GM23338 (cell line): Measurements from ENCODE around the gene N4BP2. TPM values are rescaled to one million over a fixed set of nuclear protein-coding genes. Genes with fewer than 3 reads are reported as not detected.

ENCODE experiments used
- ATAC-seq: fragments of 200-7000 bp; cut with Tn5 transposase; 3 replicates; pipeline ENCODE4 v1.9.1; 2020
- DNase-seq: peaks from one replicate; pipeline ENCODE4 v3.0.0-alpha.2; 2015; ENCODE audit warnings: low spot score
- H2AFZ ChIP-seq: fragments of 200-600 bp; sonication (generic); 2 replicates; pipeline ENCODE4 v1.8.0; 2016; ENCODE audit warnings: antibody characterized with exemption, mild to moderate bottlenecking, moderate library complexity
- H3F3A ChIP-seq: fragments of 200-600 bp; sonication (generic); replicated peaks from 2 replicates; pipeline ENCODE4 v1.8.0; 2017; ENCODE audit warnings: antibody characterized with exemption, mixed run types, low read depth
- H3K27ac ChIP-seq: fragments of 200-600 bp; sonication (generic); 2 replicates; pipeline ENCODE4 v1.6.1; 2016; ENCODE audit warnings: low read depth
- H3K27me3 ChIP-seq: fragments of 200-600 bp; sonication (generic); 2 replicates; pipeline ENCODE4 v1.8.0; 2016; ENCODE audit warnings: mild to moderate bottlenecking, mixed run types, moderate library complexity; ENCODE audit not compliant: insufficient read depth
- H3K36me3 ChIP-seq: fragments of 200-600 bp; sonication (generic); 2 replicates; pipeline ENCODE4 v1.8.0; 2016; ENCODE audit warnings: mild to moderate bottlenecking; ENCODE audit not compliant: insufficient read depth
- H3K4me1 ChIP-seq: fragments of 200-600 bp; sonication (generic); 2 replicates; pipeline ENCODE4 v1.8.0; 2016; ENCODE audit warnings: mild to moderate bottlenecking, moderate library complexity; ENCODE audit not compliant: insufficient read depth
- H3K4me2 ChIP-seq: fragments of 200-600 bp; sonication (generic); 2 replicates; pipeline ENCODE4 v1.7.1; 2017; ENCODE audit warnings: mixed run types
- H3K4me3 ChIP-seq: fragments of 200-600 bp; sonication (generic); 2 replicates; pipeline ENCODE4 v1.6.1; 2016; ENCODE audit warnings: mixed run types
- H3K79me2 ChIP-seq: fragments of 200-600 bp; sonication (generic); replicated peaks from 2 replicates; pipeline ENCODE4 v1.8.0; 2017; ENCODE audit warnings: mild to moderate bottlenecking; ENCODE audit not compliant: insufficient read depth
- H3K9me2 ChIP-seq: fragments of 200-600 bp; sonication (generic); 2 replicates; pipeline ENCODE4 v1.8.0; 2017; ENCODE audit not compliant: insufficient read depth
- H4K20me1 ChIP-seq: fragments of 200-600 bp; sonication (generic); replicated peaks from 2 replicates; pipeline ENCODE4 v1.8.0; 2017; ENCODE audit warnings: mild to moderate bottlenecking; ENCODE audit not compliant: insufficient read depth
- H3K27ac Mint-ChIP-seq: 2 replicates; pipeline ENCODE4 v1.8.0; 2020; ENCODE audit warnings: inconsistent platforms, mild to moderate bottlenecking, moderate library complexity, mixed read lengths
- H3K27me3 Mint-ChIP-seq: 3 replicates; pipeline ENCODE4 v1.8.0; 2022; ENCODE audit warnings: low read depth, mild to moderate bottlenecking, moderate library complexity, mixed read lengths, inconsistent platforms; ENCODE audit not compliant: insufficient read depth, poor library complexity
- H3K36me3 Mint-ChIP-seq: 3 replicates; pipeline ENCODE4 v1.8.0; 2021; ENCODE audit warnings: low read depth, mild to moderate bottlenecking, inconsistent platforms, moderate library complexity, mixed read lengths
- H3K4me1 Mint-ChIP-seq: 3 replicates; pipeline ENCODE4 v1.8.0; 2020; ENCODE audit warnings: mild to moderate bottlenecking, inconsistent platforms, mixed read lengths
- H3K4me3 Mint-ChIP-seq: 3 replicates; pipeline ENCODE4 v1.8.0; 2021; ENCODE audit warnings: moderate library complexity, mild to moderate bottlenecking, inconsistent platforms, mixed read lengths
- H3K9me3 Mint-ChIP-seq: 3 replicates; pipeline ENCODE4 v1.8.0; 2020; ENCODE audit warnings: moderate library complexity, mild to moderate bottlenecking, inconsistent platforms, mixed read lengths
- CTCF ChIP-seq, 2 experiments: fragments of 200-600 bp in 1 of 2; sonication (generic) in 1 of 2; conservative IDR thresholded peaks; 2 replicates each; pipeline versions ENCODE4 v1.5.1 to v1.6.1; 2016 to 2017; ENCODE audit warnings: antibody characterized with exemption in 2 of 2, low read depth in 2 of 2, mild to moderate bottlenecking in 2 of 2, moderate library complexity in 1 of 2
- EZH2 ChIP-seq: fragments of 200-600 bp; sonication (generic); IDR thresholded peaks from one replicate; pipeline ENCODE4 v1.8.0; 2017; ENCODE audit warnings: antibody characterized with exemption, mild to moderate bottlenecking, low read depth; ENCODE audit not compliant: unreplicated experiment
- JUNB ChIP-seq: IDR thresholded peaks from one replicate; pipeline ENCODE4 v1.6.1; 2016; ENCODE audit warnings: antibody characterized with exemption; ENCODE audit not compliant: unreplicated experiment
- NANOG ChIP-seq: IDR thresholded peaks from 2 replicates; pipeline ENCODE4 v1.6.1; 2016; ENCODE audit warnings: antibody characterized with exemption, borderline replicate concordance
- POLR2AphosphoS5 ChIP-seq: IDR thresholded peaks from 2 replicates; pipeline ENCODE4 v1.6.1; 2016; ENCODE audit warnings: antibody characterized with exemption, low read depth
- REST ChIP-seq: IDR thresholded peaks from one replicate; pipeline ENCODE4 v1.6.1; 2018; ENCODE audit warnings: antibody characterized with exemption; ENCODE audit not compliant: unreplicated experiment
- ZNF114 ChIP-seq: fragments of 250-450 bp; sonication (Bioruptor Pico); IDR thresholded peaks from 2 replicates; pipeline ENCODE4 v1.5.0; 2020; ENCODE audit warnings: mild to moderate bottlenecking, moderate library complexity
- ZNF462 ChIP-seq: fragments of 250-450 bp; sonication (Bioruptor Pico); IDR thresholded peaks from 2 replicates; pipeline ENCODE4 v1.5.0; 2020; ENCODE audit warnings: mild to moderate bottlenecking, moderate library complexity
- polyA plus RNA-seq: library from polyadenylated mRNA; unstranded; fragments of >200 nt; fragmentation: Nextera tagmentation; extraction: Ambion mirVana; gene quantifications from 2 replicates; pipeline ENCODE4 v1.2.1, GENCODE V29; 2016
- total RNA-seq: library from RNA; depleted of rRNA; stranded (reverse); fragments of >200 nt; shearing (Covaris generic); gene quantifications from 2 replicates; pipeline ENCODE4 v1.2.3, GENCODE V29; 2014

Gene N4BP2
- total and polyA plus RNA-seq, 2 experiments from 2014 or later: 25.6 to 46.3 TPM

GRCh38 chr4:40165916-40166315 lies 109.3 kb downstream of the N4BP2 start:
- Histone ChIP-seq H3K79me2 (no peaks in the 10 kb centered on the region), H3F3A (no peaks in the 10 kb centered on the region), H3K36me3 (no peaks in the 10 kb centered on the region), H3K4me3 (no peak overlapping the region), H3K9me2 (peaks cover 6% of the 10 kb centered on the region), H4K20me1 (no peaks in the 10 kb centered on the region), H2AFZ (no peak overlapping the region), H3K27me3 (no peaks in the 10 kb centered on the region), H3K4me2 (peak overlapping the region; percentile 47; the same call in 1 of the 2 replicates), H3K27ac (no peak overlapping the region), H3K4me1 (peaks cover 7% of the 10 kb centered on the region; the same call in 1 of the 2 replicates)
- peaks cover 8% of the 10 kb centered on the region; the same call in 2 of the 3 replicates for H3K4me1 Mint-ChIP-seq
- no peak overlapping the region for H3K4me3 Mint-ChIP-seq
- TF ChIP-seq JUNB (no peak), NANOG (no peak), REST (no peak), ZNF114 (CRISPR knock-in tag) (no peak)
- ATAC-seq (no peak; the same call in 2 of the 3 replicates), DNase-seq (no peak)
- peaks cover 4% of the 10 kb centered on the region; the same call in 2 of the 3 replicates for H3K36me3 Mint-ChIP-seq
- H3K9me3 Mint-ChIP-seq: peaks cover 7% of the 10 kb centered on the region; the same call in 2 of the 3 replicates
- H3K27ac Mint-ChIP-seq: no peak overlapping the region
- peaks cover 2% of the 10 kb centered on the region for H3K27me3 Mint-ChIP-seq

- H3K36me3 Mint-ChIP-seq: peaks cover 4% of the 10 kb centered on the region; the same call in 2 of the 3 replicates
These were observed 111.4 kb downstream of the N4BP2 start for GRCh38 chr4:40168070-40168469.

More at GRCh38 chr4:40168070-40168469, 111.4 kb downstream of the N4BP2 start:
- no peak for DNase-seq
- Histone ChIP-seq H3K79me2 (no peaks in the 10 kb centered on the region), H3K27me3 (no peaks in the 10 kb centered on the region), H2AFZ (no peak overlapping the region), H3K27ac (no peak overlapping the region), H3K4me3 (no peak overlapping the region), H4K20me1 (no peaks in the 10 kb centered on the region), H3K9me2 (no peaks in the 10 kb centered on the region), H3F3A (no peaks in the 10 kb centered on the region), H3K4me1 (peaks cover 7% of the 10 kb centered on the region; the same call in 1 of the 2 replicates), H3K4me2 (no peak overlapping the region), H3K36me3 (no peaks in the 10 kb centered on the region)
- Mint-ChIP-seq H3K9me3 (peaks cover 7% of the 10 kb centered on the region; the same call in 2 of the 3 replicates), H3K4me3 (no peak overlapping the region), H3K27me3 (peaks cover 2% of the 10 kb centered on the region), H3K4me1 (peaks cover 5% of the 10 kb centered on the region; the same call in 2 of the 3 replicates), H3K27ac (no peak overlapping the region)
- TF ChIP-seq EZH2: no peak
- TF ChIP-seq CTCF (conservative IDR thresholded peaks at IDR 0.05; ENCODE audit: low read depth in 2 of 2): no peak
- TF ChIP-seq ZNF462 (CRISPR knock-in tag): no peak
- no peak for TF ChIP-seq NANOG
- TF ChIP-seq POLR2AphosphoS5: no peak
- TF ChIP-seq JUNB: no peak
- no peak for ATAC-seq
